K562 (cell line): ENCODE results near the gene FYB1. TPM values are rescaled to one million over a fixed set of nuclear protein-coding genes. Genes with fewer than 3 reads are reported as not detected.

Experiments used
- ATAC-seq: fragments of 200-7000 bp; cut with Tn5 transposase; 3 replicates; pipeline ENCODE4 v1.9.1; 2020; ENCODE audit warnings: moderate library complexity
- BruUV-seq: library from RNA; stranded (reverse); fragments of 400-500 nt; replicated peaks from 2 replicates; lab custom pipeline; 2021; lab: Mats Ljungman, UMichigan
- CTCF ChIA-PET: fragments of 300-600 bp; formaldehyde crosslinking; extraction: SDS; loops from one replicate; lab custom pipeline; 2021; ENCODE audit warnings: low intra/inter-chr PET ratio; lab: Yijun Ruan, JAX
- POLR2A ChIA-PET: fragments of 300-600, 350-650 bp; sonication (Branson Sonifier 250); formaldehyde crosslinking; extraction: SDS; loops from one replicate; lab custom pipeline; 2021; ENCODE audit warnings: antibody characterized with exemption, inconsistent platforms; lab: Yijun Ruan, JAX
- DNase-seq, 4 experiments: peaks; one replicate each; pipeline versions ENCODE4 v3.0.0 to v3.0.0-alpha.2; 2011 to 2018; ENCODE audit warnings: low spot score in 3 of 4, mixed read lengths in 3 of 4; ENCODE audit errors: extremely low read depth in 1 of 4
- FAIRE-seq: peaks from 2 replicates; lab custom pipeline; 2011; peaks lifted over from hg19 to GRCh38; lab: Jason Lieb, UNC
- H2AFZ ChIP-seq: 2 replicates; pipeline ENCODE4 v1.6.0; 2011; ENCODE audit warnings: low read depth, low read length, control low read depth, inconsistent platforms
- H3K27ac ChIP-seq: fragments of 200-600 bp; 3 replicates; pipeline ENCODE4 v1.8.0; 2011; ENCODE audit warnings: low read depth, mild to moderate bottlenecking, control low read depth, inconsistent platforms, low read length, moderate library complexity, mixed read lengths; ENCODE audit errors: extremely low read depth
- H3K27me3 ChIP-seq, 2 experiments: fragments of 300-600 bp in 1 of 2; 2 replicates in 1 of 2; 3 replicates in 1 of 2; pipeline versions ENCODE4 v1.6.0 to v1.8.0; 2011; ENCODE audit warnings: inconsistent platforms in 2 of 2, low read length in 2 of 2, mild to moderate bottlenecking in 1 of 2, mixed read lengths in 1 of 2, moderate library complexity in 1 of 2; ENCODE audit not compliant: control insufficient read depth in 2 of 2, insufficient read depth in 2 of 2
- H3K36me3 ChIP-seq: fragments of 300-600 bp; 3 replicates; pipeline ENCODE4 v1.8.0; 2011; ENCODE audit warnings: mild to moderate bottlenecking, low read length, inconsistent platforms; ENCODE audit not compliant: control insufficient read depth, insufficient read depth
- H3K4me1 ChIP-seq, 2 experiments: fragments of 200-600 bp in 1 of 2; replicated peaks in 1 of 2; 2 replicates in 1 of 2; 3 replicates in 1 of 2; pipeline versions ENCODE4 v1.5.1 to v1.8.0; 2011; ENCODE audit warnings: inconsistent platforms in 2 of 2, low read length in 2 of 2, mild to moderate bottlenecking in 1 of 2, mixed read lengths in 1 of 2, moderate library complexity in 1 of 2; ENCODE audit not compliant: control insufficient read depth in 2 of 2, insufficient read depth in 2 of 2
- H3K4me2 ChIP-seq: 2 replicates; pipeline ENCODE4 v1.6.1; 2011; ENCODE audit warnings: low read length, control low read depth, inconsistent platforms, mixed read lengths; ENCODE audit not compliant: insufficient read depth
- H3K4me3 ChIP-seq: fragments of 200-600 bp; sonication (generic), shearing (Covaris generic); 2 replicates; pipeline ENCODE4 v1.5.1; 2016; ENCODE audit warnings: control low read depth, inconsistent platforms
- H3K79me2 ChIP-seq: fragments of 200-600 bp; 3 replicates; pipeline ENCODE4 v1.8.0; 2011; ENCODE audit warnings: low read length, inconsistent platforms; ENCODE audit not compliant: control insufficient read depth, insufficient read depth
- H3K9ac ChIP-seq, 2 experiments: 2 replicates each; pipeline versions ENCODE4 v1.6.0 to v1.6.1; 2011; ENCODE audit warnings: low read depth in 2 of 2, low read length in 2 of 2, control low read depth in 1 of 2, inconsistent platforms in 1 of 2, mild to moderate bottlenecking in 1 of 2, mixed read lengths in 1 of 2; ENCODE audit not compliant: insufficient read depth in 1 of 2
- H3K9me1 ChIP-seq: one replicate; pipeline ENCODE4 v1.6.0; 2011; ENCODE audit warnings: inconsistent platforms, mild to moderate bottlenecking, low read length, moderate library complexity; ENCODE audit not compliant: control insufficient read depth, insufficient read depth
- H3K9me3 ChIP-seq: replicated peaks from 2 replicates; pipeline ENCODE4 v1.5.1; 2011; ENCODE audit warnings: low read depth, low read length, inconsistent platforms; ENCODE audit not compliant: control insufficient read depth, insufficient read depth
- H4K20me1 ChIP-seq: replicated peaks from 2 replicates; pipeline ENCODE4 v1.6.1; 2011; ENCODE audit warnings: low read length, inconsistent platforms, mixed read lengths; ENCODE audit not compliant: control insufficient read depth, insufficient read depth
- CEBPG ChIP-seq, 3 experiments: fragments of 200-800 bp in 1 of 3; sonication (Bioruptor generic) in 1 of 3; sonication (generic) in 1 of 3; formaldehyde crosslinking in 1 of 3; IDR thresholded peaks in 2 of 3; conservative IDR thresholded peaks in 1 of 3; 2 replicates each; pipeline versions ENCODE4 v1.6.1 to v1.8.0; 2016 to 2022; ENCODE audit warnings: missing compliant biosample characterization in 2 of 3, missing genetic modification characterization in 2 of 3, mild to moderate bottlenecking in 1 of 3, missing genetic modification reagents in 1 of 3
- KLF10 ChIP-seq: fragments of 250-450 bp; sonication (Bioruptor Pico); IDR thresholded peaks from 2 replicates; pipeline ENCODE4 v1.6.1; 2021; ENCODE audit warnings: matching md5 sums
- NFE2 ChIP-seq: IDR thresholded peaks from 2 replicates; pipeline ENCODE4 v1.6.1; 2014; ENCODE audit warnings: antibody characterized with exemption, low read depth
- ZNF23 ChIP-seq: fragments of 250-450 bp; sonication (Bioruptor Pico); IDR thresholded peaks from 2 replicates; pipeline ENCODE4 v1.4.0; 2020; ENCODE audit warnings: mild to moderate bottlenecking
- ZNF3 ChIP-seq: fragments of 250-450 bp; sonication (Bioruptor Pico); IDR thresholded peaks from 2 replicates; pipeline ENCODE4 v1.5.0; 2021; ENCODE audit warnings: mild to moderate bottlenecking, moderate library complexity
- WGBS: fragments of 100-300 bp; shearing (Covaris generic); methylation state at CpG from one replicate; pipeline ENCODE4 v1.1.6; 2016; ENCODE audit warnings: low coverage, mixed read lengths; ENCODE audit not compliant: insufficient coverage; ENCODE audit errors: missing lambda C conversion rate; 5-methylcytosine and 5-hydroxymethylcytosine counted together
- in situ Hi-C: fragments of 300-500 bp; cut with MboI; formaldehyde crosslinking; loops from 4 replicates; pipeline ENCODE4 v1.15.0; 2018; ENCODE audit warnings: inconsistent platforms, mixed read lengths
- intact Hi-C: fragments of 100-400 bp; cut with micrococcal nuclease; formaldehyde crosslinking; loops from 2 replicates; pipeline ENCODE4 v1.14.2; 2022
- polyA plus RNA-seq, 8 experiments: library from polyadenylated mRNA; depleted of rRNA in 4 of 8; stranded (reverse) in 5 of 8; unstranded in 3 of 8; fragments of >200 nt; fragmentation: Nextera tagmentation in 2 of 8; fragmentation: Illumina TruSeq in 1 of 8; extraction: Ambion mirVana in 2 of 8; extraction: Trizol in 1 of 8; gene quantifications; 2 replicates each; pipeline versions ENCODE4 v1.2.1 to v1.2.3, GENCODE V29; 2011 to 2014; ENCODE audit warnings: inconsistent platforms in 1 of 8, missing spikeins in 1 of 8
- total RNA-seq, 7 experiments: library from RNA; depleted of rRNA in 6 of 7; stranded (reverse); fragments of >200 nt in 6 of 7; fragmentation: Illumina TruSeq in 2 of 7; extraction: Trizol in 2 of 7; gene quantifications; 2 replicates each; pipeline versions ENCODE4 v1.2.1 to v1.2.3, GENCODE V29; 2011 to 2021; ENCODE audit warnings: low replicate concordance in 1 of 7

The FYB1 gene
- total and polyA plus RNA-seq, 9 of the 15 experiments (the other 6 are each of a cell fraction or from before 2014, with no cell fraction given): 4.7 to 31.5 (median 9.7) TPM

DNA sequence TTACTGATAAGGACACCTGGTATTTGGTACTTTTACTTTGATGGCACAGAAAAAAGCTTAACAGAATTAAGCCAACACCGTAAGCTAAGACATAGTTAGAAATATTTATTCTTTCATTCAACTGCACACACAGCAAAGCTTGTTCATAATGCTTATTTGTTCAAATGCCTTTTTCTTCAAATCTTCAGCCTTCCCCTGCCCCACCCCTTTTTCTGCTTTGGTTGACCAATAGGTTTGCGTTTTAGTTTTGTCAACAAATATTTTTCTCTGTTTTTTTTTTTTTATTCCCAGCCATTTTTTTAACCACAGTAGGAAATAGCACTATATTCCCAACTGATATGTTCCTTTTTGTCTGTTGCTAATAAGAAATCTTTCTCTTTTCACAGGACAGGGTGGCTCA is 140.2 kb downstream of the FYB1 start:
- peaks cover 21% of the 10 kb centered on the region for H3K79me2 ChIP-seq
- H3K4me1 ChIP-seq: peaks cover 4 to 7% of the 10 kb centered on the region in 2 experiments; a peak in 3 of 5 replicates
- CTCF ChIA-PET: no interaction called here
- no peak overlapping the region for H3K27ac ChIP-seq
- H3K9me1 ChIP-seq: no peaks in the 10 kb centered on the region
- H4K20me1 ChIP-seq: no peaks in the 10 kb centered on the region
- no TSS peak for BruUV-seq
- ATAC-seq (no peak), DNase-seq (no peak)
- WGBS: 65% methylated on average over 2 of the region's 2 CpGs
- no peak overlapping the region for H3K9ac ChIP-seq
- H3K4me3 ChIP-seq: no peak overlapping the region
- POLR2A ChIA-PET: no interaction called here
- TF ChIP-seq ZNF3 (CRISPR knock-in tag): no peak
- no peak for TF ChIP-seq CEBPG (CRISPR knock-in tag; IDR thresholded peaks at IDR 0.05)
- no peak for TF ChIP-seq CEBPG (tag; conservative IDR thresholded peaks at IDR 0.05 in 1 of 2, IDR thresholded peaks at IDR 0.05 in 1 of 2)
- TF ChIP-seq KLF10 (CRISPR knock-in tag): no peak
- TF ChIP-seq NFE2: no peak
- no peak for TF ChIP-seq ZNF23
- TF ChIP-seq, all 486 proteins: peak for 0
- no peak for FAIRE-seq
- no peaks in the 10 kb centered on the region for H3K36me3 ChIP-seq
- H3K4me2 ChIP-seq: no peak overlapping the region
- in situ Hi-C loops (no loop called here), intact Hi-C loops (loop anchor here (5.0 to 10.0 kb wide), 3 partner anchors 38 to 234 kb away; partner anchors contain the start of gene OSMR)
- no peaks in the 10 kb centered on the region for H3K27me3 ChIP-seq
- H2AFZ ChIP-seq: no peak overlapping the region
- H3K9me3 ChIP-seq: no peaks in the 10 kb centered on the region
